Upper lobe of left lung (tissue), 6 donors: ENCODE data around the gene KASH5. TPM values are rescaled to one million over a fixed set of nuclear protein-coding genes. Genes with fewer than 3 reads are reported as not detected.

Source experiments
- ATAC-seq, 2 donors: fragments of 200-7000 bp; cut with Tn5 transposase; one replicate each; pipeline ENCODE4 v1.9.1; 2022; ENCODE audit warnings: mild to moderate bottlenecking in 2 of 2, moderate library complexity in 2 of 2; ENCODE audit not compliant: low FRiP score in 2 of 2
- DNase-seq, 2 donors: peaks; one replicate each; pipeline ENCODE4 v3.0.0-alpha.2; 2019 to 2020
- H3K27ac ChIP-seq, 4 donors: fragments of 200-600 bp; sonication (generic); one replicate each; pipeline ENCODE4 v1.5.1; 2016 to 2019
- H3K27me3 ChIP-seq, 4 donors: fragments of 200-600 bp; sonication (generic); one replicate each; pipeline ENCODE4 v1.5.1; 2017 to 2019
- H3K36me3 ChIP-seq, 4 donors: fragments of 200-600 bp; sonication (generic); one replicate each; pipeline ENCODE4 v1.5.1; 2016 to 2019
- H3K4me1 ChIP-seq, 4 donors: fragments of 200-600 bp; sonication (generic); one replicate each; pipeline ENCODE4 v1.5.1; 2018 to 2019
- H3K4me3 ChIP-seq, 4 donors: fragments of 200-600 bp; sonication (generic); one replicate each; pipeline ENCODE4 v1.5.1; 2017 to 2019; ENCODE audit warnings: mild to moderate bottlenecking in 2 of 4, moderate library complexity in 1 of 4
- H3K9me3 ChIP-seq, 4 donors: fragments of 200-600 bp; sonication (generic); one replicate each; pipeline ENCODE4 v1.5.1; 2018 to 2019
- EP300 ChIP-seq, 4 donors: sonication (generic); formaldehyde crosslinking; IDR thresholded peaks; one replicate each; pipeline ENCODE4 v1.5.1; 2017; ENCODE audit warnings: antibody characterized with exemption in 4 of 4, control low read depth in 2 of 4
- POLR2A ChIP-seq, 4 donors: fragments of 450-650 bp; IDR thresholded peaks; one replicate each; pipeline ENCODE4 v1.5.1; 2016 to 2017; ENCODE audit warnings: antibody characterized with exemption in 4 of 4, mild to moderate bottlenecking in 2 of 4
- POLR2AphosphoS5 ChIP-seq, 2 donors: sonication (generic); formaldehyde crosslinking; IDR thresholded peaks; one replicate each; pipeline ENCODE4 v1.5.1; 2017; ENCODE audit warnings: antibody characterized with exemption in 2 of 2
- WGBS, 2 donors: methylation state at CpG; one replicate each; pipeline ENCODE4 v1.1.5; 2017 to 2018; 5-methylcytosine and 5-hydroxymethylcytosine counted together
- total RNA-seq, 6 donors: library from RNA; depleted of rRNA in 4 of 6; stranded (reverse); fragments of >200 nt in 4 of 6; gene quantifications; one replicate each; pipeline versions ENCODE4 v1.1.0 to v1.2.1, GENCODE V29; 2016 to 2021
- TF ChIP-seq, protein P1 (sequence below), 6 experiments: fragments of 450-650 bp in 4 of 6; fragments of 200-600 bp in 2 of 6; sonication (generic) in 2 of 6; IDR thresholded peaks; one replicate each; pipeline ENCODE4 v1.5.1; 2016 to 2019; ENCODE audit warnings: antibody characterized with exemption in 6 of 6
- donor health status: DM: no; HTN: no; CAD: no; lungs with moderate emphysema.
- donor health status: DM: no; HTN: yes; CAD: no; lungs with severe emphysema.

The KASH5 gene
- total RNA-seq, 6 donors from 2014 or later = 0.61 to 6.9 (median 1.6) TPM; not detected in 2

DNA sequence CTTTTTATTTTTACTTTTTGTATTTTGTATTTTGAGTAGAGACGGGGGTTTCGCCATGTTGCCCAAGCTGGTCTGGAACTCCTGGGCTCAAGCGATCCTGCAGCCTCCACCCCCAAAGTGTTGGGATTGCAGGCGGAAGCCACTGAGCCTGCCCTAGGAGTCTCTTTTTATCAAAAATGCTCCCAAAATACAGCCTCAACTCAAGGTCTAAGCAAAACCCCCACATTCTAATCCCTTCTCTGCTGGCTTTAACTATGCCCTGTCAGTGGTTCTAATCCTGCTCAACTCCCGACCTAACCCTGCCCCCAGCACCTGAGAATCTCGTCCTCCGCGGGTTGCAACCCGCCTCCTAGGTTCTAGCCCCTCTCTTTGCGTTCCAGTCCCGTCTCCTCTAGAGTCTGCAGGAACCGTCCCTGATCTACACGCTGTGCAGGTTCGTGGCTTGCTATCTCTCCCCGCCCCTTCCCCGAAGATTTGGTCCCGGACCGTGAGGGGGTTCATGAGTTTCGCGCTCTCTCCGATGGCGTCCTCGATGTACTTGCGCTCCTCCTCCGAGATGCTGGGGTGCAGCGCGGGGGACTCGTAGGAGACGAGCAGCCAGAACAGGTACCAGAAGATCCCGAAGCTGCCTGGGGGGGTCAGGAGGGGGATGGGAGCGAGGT is 45.3 kb downstream of the KASH5 start:
- peaks cover 0 to 69% (median 42%) of the 10 kb centered on the region in 4 donors for H3K27me3 ChIP-seq
- no peaks in the 10 kb centered on the region for H3K9me3 ChIP-seq
- WGBS, 2 donors = 14 to 21% methylated on average over 18 to 28 of the region's 31 CpGs
- TF ChIP-seq, protein P1, sequence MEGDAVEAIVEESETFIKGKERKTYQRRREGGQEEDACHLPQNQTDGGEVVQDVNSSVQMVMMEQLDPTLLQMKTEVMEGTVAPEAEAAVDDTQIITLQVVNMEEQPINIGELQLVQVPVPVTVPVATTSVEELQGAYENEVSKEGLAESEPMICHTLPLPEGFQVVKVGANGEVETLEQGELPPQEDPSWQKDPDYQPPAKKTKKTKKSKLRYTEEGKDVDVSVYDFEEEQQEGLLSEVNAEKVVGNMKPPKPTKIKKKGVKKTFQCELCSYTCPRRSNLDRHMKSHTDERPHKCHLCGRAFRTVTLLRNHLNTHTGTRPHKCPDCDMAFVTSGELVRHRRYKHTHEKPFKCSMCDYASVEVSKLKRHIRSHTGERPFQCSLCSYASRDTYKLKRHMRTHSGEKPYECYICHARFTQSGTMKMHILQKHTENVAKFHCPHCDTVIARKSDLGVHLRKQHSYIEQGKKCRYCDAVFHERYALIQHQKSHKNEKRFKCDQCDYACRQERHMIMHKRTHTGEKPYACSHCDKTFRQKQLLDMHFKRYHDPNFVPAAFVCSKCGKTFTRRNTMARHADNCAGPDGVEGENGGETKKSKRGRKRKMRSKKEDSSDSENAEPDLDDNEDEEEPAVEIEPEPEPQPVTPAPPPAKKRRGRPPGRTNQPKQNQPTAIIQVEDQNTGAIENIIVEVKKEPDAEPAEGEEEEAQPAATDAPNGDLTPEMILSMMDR (IDR thresholded peaks at IDR 0.05) = no peak
- TF ChIP-seq EP300 (IDR thresholded peaks at IDR 0.05) (no peak), POLR2AphosphoS5 (IDR thresholded peaks at IDR 0.05) (no peak), POLR2A (IDR thresholded peaks at IDR 0.05) (no peak)
- no peak overlapping the region for H3K4me3 ChIP-seq
- H3K27ac ChIP-seq = no peak overlapping the region
- no peaks in the 10 kb centered on the region for H3K36me3 ChIP-seq
- ATAC-seq (no peak), DNase-seq (no peak)
- H3K4me1 ChIP-seq = peaks cover 2 to 21% (median 12%) of the 10 kb centered on the region in 4 donors

DNA sequence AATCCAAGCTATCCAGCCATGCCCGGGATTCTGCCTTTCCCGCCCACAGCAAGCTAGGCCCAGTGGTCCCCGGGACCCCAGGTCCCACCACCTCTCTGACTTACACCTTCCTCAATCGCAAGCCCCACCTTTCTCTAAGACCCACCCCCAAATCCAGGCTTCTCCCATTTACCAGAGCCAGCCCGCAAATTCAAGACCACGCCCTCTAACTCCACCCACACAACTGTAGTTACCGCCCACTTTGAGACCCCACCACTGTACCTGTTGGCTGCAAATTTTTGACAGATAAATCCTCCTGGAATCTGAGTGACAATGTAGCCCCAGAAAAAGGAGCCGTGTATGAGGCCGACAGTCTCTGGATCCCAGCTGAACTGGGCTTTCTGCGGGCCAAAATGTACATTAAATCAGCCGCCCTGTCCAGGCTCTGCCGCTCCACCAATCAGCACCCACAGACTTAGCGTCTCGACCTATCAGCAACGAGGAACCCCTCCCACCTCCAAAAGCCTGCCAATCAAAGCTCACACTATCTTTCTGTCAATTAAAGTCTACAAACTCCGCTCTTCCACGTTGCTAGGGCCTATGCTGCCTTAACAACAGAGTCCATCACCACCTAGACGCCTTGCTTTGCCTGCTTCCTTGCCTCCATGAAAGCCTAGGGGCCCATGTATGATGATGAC is 47.0 kb downstream of the KASH5 start:
- TF ChIP-seq, protein P1 (IDR thresholded peaks at IDR 0.05) = no peak
- H3K4me3 ChIP-seq = no peak overlapping the region
- no peaks in the 10 kb centered on the region for H3K9me3 ChIP-seq
- no peak overlapping the region for H3K27ac ChIP-seq
- DNase-seq = no peak
- WGBS, 2 donors = 87 to 89% methylated on average over 18 of the region's 18 CpGs
- H3K36me3 ChIP-seq = no peaks in the 10 kb centered on the region
- ATAC-seq = no peak
- H3K27me3 ChIP-seq = peaks cover 0 to 67% (median 37%) of the 10 kb centered on the region in 4 donors
- H3K4me1 ChIP-seq = peaks cover 0 to 18% (median 10%) of the 10 kb centered on the region in 4 donors

DNA sequence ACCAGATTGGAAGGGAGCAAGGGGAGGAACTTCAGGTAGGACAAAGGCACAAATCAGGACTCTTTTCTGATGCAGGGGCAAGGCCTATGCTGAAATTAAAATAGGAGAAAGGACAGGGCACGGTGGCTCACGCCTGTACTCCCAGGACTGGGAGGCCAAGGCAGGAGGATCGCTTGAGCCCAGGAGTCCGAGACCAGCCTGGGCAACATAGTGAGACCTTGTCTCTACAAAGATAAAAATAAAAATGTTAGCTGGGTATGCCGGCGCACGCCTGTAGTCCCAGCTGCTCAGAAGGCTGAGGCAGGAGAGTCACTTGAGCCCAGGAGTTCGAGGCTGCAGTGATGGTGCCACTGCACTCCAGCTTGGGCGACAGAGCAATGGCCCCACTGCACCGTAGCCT is 47.6 kb downstream of the KASH5 start:
- H3K9me3 ChIP-seq = no peaks in the 10 kb centered on the region
- H3K4me3 ChIP-seq = no peak overlapping the region
- H3K27me3 ChIP-seq = peaks cover 0 to 72% (median 34%) of the 10 kb centered on the region in 4 donors
- DNase-seq = no peak
- H3K27ac ChIP-seq = no peak overlapping the region
- peaks cover 0 to 18% (median 10%) of the 10 kb centered on the region in 4 donors for H3K4me1 ChIP-seq
- no peaks in the 10 kb centered on the region for H3K36me3 ChIP-seq
- ATAC-seq = no peak
- TF ChIP-seq POLR2A (IDR thresholded peaks at IDR 0.05) (no peak), POLR2AphosphoS5 (IDR thresholded peaks at IDR 0.05) (no peak), EP300 (IDR thresholded peaks at IDR 0.05) (no peak)
- TF ChIP-seq, protein P1 (IDR thresholded peaks at IDR 0.05) = no peak
- 90 to 91% methylated on average over 8 to 10 of the region's 10 CpGs for WGBS, 2 donors

DNA sequence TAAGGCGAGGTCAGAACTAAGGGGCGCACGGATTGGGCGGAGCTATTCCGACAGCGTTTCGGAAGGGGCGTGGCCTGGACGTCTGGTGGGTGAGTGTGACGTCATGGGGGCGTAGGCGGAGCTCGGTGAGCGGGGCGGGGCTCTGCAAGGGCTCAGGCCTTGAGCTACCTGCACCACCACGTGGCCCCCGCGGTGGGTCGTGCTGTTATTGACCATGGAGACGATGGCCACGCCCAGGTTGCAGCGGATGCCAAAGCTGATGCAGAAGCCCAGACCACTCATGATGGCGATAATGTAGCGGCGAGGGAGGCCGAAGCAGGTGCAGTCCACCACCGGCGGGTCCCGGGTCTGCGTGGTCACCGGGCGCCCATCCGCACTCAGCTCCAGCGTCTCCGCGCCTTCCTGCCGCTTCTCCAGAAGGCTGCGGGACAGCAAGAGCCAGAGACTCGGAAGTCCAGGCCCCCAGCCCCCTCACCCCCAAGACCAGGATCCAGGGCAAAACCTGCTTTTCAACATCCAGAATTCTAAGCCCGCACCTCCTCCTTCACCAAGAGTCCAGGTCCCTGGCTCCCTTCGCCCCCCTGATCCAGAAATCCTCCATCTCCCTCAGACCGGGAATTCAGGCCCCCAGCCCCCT is 48.5 kb downstream of the KASH5 start:
- H3K27me3 ChIP-seq = peaks cover 0 to 72% (median 36%) of the 10 kb centered on the region in 4 donors
- 11 to 17% methylated on average over 18 to 29 of the region's 42 CpGs for WGBS, 2 donors

More for the DNA sequence above, 48.5 kb downstream of the KASH5 start:
- no peaks in the 10 kb centered on the region for H3K36me3 ChIP-seq
- no peaks in the 10 kb centered on the region for H3K9me3 ChIP-seq
- no peak overlapping the region for H3K27ac ChIP-seq
- ATAC-seq (no peak), DNase-seq (peak; percentile 42 to 85)
- peaks cover 2 to 22% (median 13%) of the 10 kb centered on the region in 4 donors for H3K4me1 ChIP-seq
- H3K4me3 ChIP-seq = no peak overlapping the region
- TF ChIP-seq, protein P1 (IDR thresholded peaks at IDR 0.05) = no peak
- TF ChIP-seq POLR2A (IDR thresholded peaks at IDR 0.05) = peak in 1 of 4 donors; percentile 12
